Skin of body (tissue), 2 donors: ENCODE measurements around the gene LPCAT1. TPM values are rescaled to one million over a fixed set of nuclear protein-coding genes. Genes with fewer than 3 reads are reported as not detected.
A peak's percentile ranks its signal among the peaks of the same experiment; 100 is the strongest.
"Not testable (repeated sequence)": the region's sequence is repeated elsewhere in the genome, so short reads cannot be mapped to it uniquely, and the experiment has no call there.

Experiments
- DNase-seq: peaks from one replicate; lab custom pipeline; 2025; lab: John Stamatoyannopoulos, UW
- total RNA-seq: library from RNA; depleted of rRNA; stranded (reverse); fragments of >200 nt; gene quantifications from one replicate; pipeline ENCODE4 v1.2.3, GENCODE V29; 2014

Gene LPCAT1
- total RNA-seq, 1 donor from 2014 or later = 25.1 TPM

GRCh38 chr5:1480806-1481205 is 43.0 kb downstream of the LPCAT1 start:
- DNase-seq = no peak

GRCh38 chr5:1480217-1480616 is 43.5 kb downstream of the LPCAT1 start:
- no peak for DNase-seq

GRCh38 chr5:1479581-1480188 is 44.1 kb downstream of the LPCAT1 start:
- DNase-seq = peak; percentile 22

GRCh38 chr5:1479066-1479465 is 44.7 kb downstream of the LPCAT1 start:
- DNase-seq = no peak

- no peak for DNase-seq
Measured at GRCh38 chr5:1478271-1479035, 45.3 kb downstream of the LPCAT1 start.

GRCh38 chr5:1477341-1477740 is 46.4 kb downstream of the LPCAT1 start:
- no peak for DNase-seq

GRCh38 chr5:1476967-1477310 is 46.8 kb downstream of the LPCAT1 start:
- no peak for DNase-seq

GRCh38 chr5:1476181-1476966 is 47.4 kb downstream of the LPCAT1 start:
- DNase-seq = no peak

- DNase-seq = not testable (repeated sequence)
Measured at GRCh38 chr5:1475544-1475900, 48.2 kb downstream of the LPCAT1 start.

GRCh38 chr5:1474866-1475543 is 48.8 kb downstream of the LPCAT1 start:
- DNase-seq = no peak

- no peak for DNase-seq
Measured at GRCh38 chr5:1474183-1474839, 49.4 kb downstream of the LPCAT1 start.

- no peak for DNase-seq
Measured at GRCh38 chr5:1473746-1474145, 50.0 kb downstream of the LPCAT1 start.

GRCh38 chr5:1472964-1473628 is 50.7 kb downstream of the LPCAT1 start:
- no peak for DNase-seq

- no peak for DNase-seq
Measured at GRCh38 chr5:1471997-1472963, 51.5 kb downstream of the LPCAT1 start.

GRCh38 chr5:1471240-1471853 is 52.4 kb downstream of the LPCAT1 start:
- no peak for DNase-seq

- DNase-seq = no peak
Measured at GRCh38 chr5:1470762-1471211, 53.0 kb downstream of the LPCAT1 start.

GRCh38 chr5:1468629-1469527 is 54.9 kb downstream of the LPCAT1 start:
- no peak for DNase-seq

GRCh38 chr5:1468247-1468612 is 55.5 kb downstream of the LPCAT1 start:
- no peak for DNase-seq
